ENCODE data around the gene ZAP70.
A peak's percentile ranks its signal among the peaks of the same experiment; 100 is the strongest.

The ZAP70 gene

DNA sequence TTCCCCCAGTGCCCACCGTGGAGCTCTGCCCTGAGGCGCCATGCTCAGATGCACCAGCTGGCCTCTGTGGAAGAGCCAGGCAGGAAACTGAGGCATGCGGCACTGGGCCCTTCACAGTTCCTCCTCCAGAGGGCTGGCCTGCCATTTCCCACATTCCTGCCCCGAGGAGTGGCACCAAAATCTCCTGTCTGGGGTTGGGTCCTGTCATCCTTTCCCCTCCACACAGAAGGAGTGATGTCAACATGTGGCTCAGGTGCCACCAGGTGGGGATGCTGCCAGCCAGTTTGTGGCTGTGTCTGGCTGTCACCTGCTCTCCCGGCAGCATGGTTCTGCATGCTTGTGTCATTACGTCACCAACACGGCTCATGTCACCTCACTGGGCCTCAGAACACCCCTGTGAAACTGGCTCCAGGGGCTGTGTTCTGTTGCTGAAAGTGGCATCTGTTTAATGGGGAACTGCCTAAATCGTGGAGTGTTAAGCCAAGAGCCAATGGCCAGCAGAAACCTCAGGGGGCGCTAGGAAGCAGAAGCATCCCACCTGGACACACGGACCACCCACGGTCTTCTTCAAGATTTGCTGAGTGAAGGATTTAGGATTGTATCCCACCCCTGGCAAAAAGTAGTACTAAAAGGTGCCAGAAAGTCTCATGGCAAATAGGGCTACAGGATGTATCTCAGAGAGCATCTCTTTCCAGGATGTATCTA lies 51.3 kb downstream of the ZAP70 start:
- no peak overlapping the region for H3K4me3 ChIP-seq (ENCODE audit: insufficient read depth in 1 of 2, low read depth in 1 of 2, low read length in 2 of 2)
- no peaks in the 10 kb centered on the region for H3K27me3 ChIP-seq (ENCODE audit: control insufficient read depth in 1 of 2, insufficient read depth in 1 of 2, low read length in 2 of 2)
- no peak overlapping the region for H2BK5ac ChIP-seq (ENCODE audit: low read depth, low read length, poor library complexity, severe bottlenecking)
- no peaks in the 10 kb centered on the region for H3K9me3 ChIP-seq (ENCODE audit: control insufficient read depth, low read length)
- H2AFZ ChIP-seq (ENCODE audit: low read depth, low read length): no peak overlapping the region
- no peaks in the 10 kb centered on the region for H3K79me1 ChIP-seq (replicated peaks; ENCODE audit: low read length, poor library complexity, severe bottlenecking)
- H3K4ac ChIP-seq (ENCODE audit: low read depth in 1 of 2, low read length in 2 of 2): no peak overlapping the region
- no peak overlapping the region for H2BK12ac ChIP-seq (ENCODE audit: low read length in 2 of 2)
- whole genome bisulfite sequencing: 96% methylated on average over 11 of the region's 11 CpGs
- H2BK120ac ChIP-seq (ENCODE audit: low read depth, low read length): no peak overlapping the region
- no peak overlapping the region for H3K4me2 ChIP-seq (ENCODE audit: low read length, poor library complexity, severe bottlenecking)
- no peak overlapping the region for H3K27ac ChIP-seq (ENCODE audit: low read length, poor library complexity, severe bottlenecking)
- no peak overlapping the region for H3K14ac ChIP-seq (ENCODE audit: low read length in 2 of 2)
- no peak overlapping the region for H3K23ac ChIP-seq (ENCODE audit: low read length in 2 of 2)
- no peak for DNase-seq
- no peak overlapping the region for H4K8ac ChIP-seq (ENCODE audit: low read length)
- H3K9ac ChIP-seq (ENCODE audit: low read length): no peak overlapping the region
- H3K18ac ChIP-seq (ENCODE audit: low read depth in 1 of 2, low read length in 2 of 2): no peak overlapping the region
- peaks cover 7% of the 10 kb centered on the region for H3K4me1 ChIP-seq (ENCODE audit: control insufficient read depth, insufficient read depth, low read depth, low read length)
- peak overlapping the region; percentile 22 for H4K91ac ChIP-seq (ENCODE audit: low read length)
- H2AK5ac ChIP-seq (ENCODE audit: low read length, severe bottlenecking): no peak overlapping the region
- peaks cover 49 to 77% of the 10 kb centered on the region in 2 experiments for H3K36me3 ChIP-seq (ENCODE audit: control insufficient read depth in 1 of 2, insufficient read depth in 2 of 2, low read depth in 1 of 2, low read length in 2 of 2)
- no peak overlapping the region for H2BK15ac ChIP-seq (ENCODE audit: low read depth, poor library complexity, severe bottlenecking)

GRCh38 chr2:97765933-97766332 lies 52.6 kb downstream of the ZAP70 start:
- H3K27ac ChIP-seq (ENCODE audit: low read length, poor library complexity, severe bottlenecking): no peak overlapping the region
- H3K9me3 ChIP-seq (ENCODE audit: control insufficient read depth, low read length): no peaks in the 10 kb centered on the region
- no peaks in the 10 kb centered on the region for H3K27me3 ChIP-seq (ENCODE audit: control insufficient read depth in 1 of 2, insufficient read depth in 1 of 2, low read length in 2 of 2)
- H2AFZ ChIP-seq (ENCODE audit: low read depth, low read length): no peak overlapping the region
- no peak overlapping the region for H3K14ac ChIP-seq (ENCODE audit: low read length in 2 of 2)
- no peak overlapping the region for H4K91ac ChIP-seq (ENCODE audit: low read length)
- H3K4me2 ChIP-seq (ENCODE audit: low read length, poor library complexity, severe bottlenecking): no peak overlapping the region
- H3K4me1 ChIP-seq (ENCODE audit: control insufficient read depth, insufficient read depth, low read depth, low read length): peaks cover 7% of the 10 kb centered on the region
- no peak overlapping the region for H3K23ac ChIP-seq (ENCODE audit: low read length in 2 of 2)
- no peak overlapping the region for H3K4me3 ChIP-seq (ENCODE audit: insufficient read depth in 1 of 2, low read depth in 1 of 2, low read length in 2 of 2)
- WGBS: 98% methylated on average over 2 of the region's 4 CpGs
- no peak overlapping the region for H2BK120ac ChIP-seq (ENCODE audit: low read depth, low read length)
- H3K36me3 ChIP-seq (ENCODE audit: control insufficient read depth in 1 of 2, insufficient read depth in 2 of 2, low read depth in 1 of 2, low read length in 2 of 2): peaks cover 39 to 77% of the 10 kb centered on the region in 2 experiments
- no peaks in the 10 kb centered on the region for H3K79me1 ChIP-seq (replicated peaks; ENCODE audit: low read length, poor library complexity, severe bottlenecking)
- DNase-seq: no peak
- H4K8ac ChIP-seq (ENCODE audit: low read length): no peak overlapping the region
- no peak overlapping the region for H2BK5ac ChIP-seq (ENCODE audit: low read depth, low read length, poor library complexity, severe bottlenecking)
- no peak overlapping the region for H3K4ac ChIP-seq (ENCODE audit: low read depth in 1 of 2, low read length in 2 of 2)
- no peak overlapping the region for H3K18ac ChIP-seq (ENCODE audit: low read depth in 1 of 2, low read length in 2 of 2)
- H2BK15ac ChIP-seq (ENCODE audit: low read depth, poor library complexity, severe bottlenecking): no peak overlapping the region
- no peak overlapping the region for H2BK12ac ChIP-seq (ENCODE audit: low read length in 2 of 2)
- H3K9ac ChIP-seq (ENCODE audit: low read length): no peak overlapping the region
- no peak overlapping the region for H2AK5ac ChIP-seq (ENCODE audit: low read length, severe bottlenecking)

- no peak overlapping the region for H3K14ac ChIP-seq (ENCODE audit: low read length in 2 of 2)
- no peak overlapping the region for H2BK15ac ChIP-seq (ENCODE audit: low read depth, poor library complexity, severe bottlenecking)
- no peak overlapping the region for H3K18ac ChIP-seq (ENCODE audit: low read depth in 1 of 2, low read length in 2 of 2)
- no peak overlapping the region for H2AK5ac ChIP-seq (ENCODE audit: low read length, severe bottlenecking)
- H2BK5ac ChIP-seq (ENCODE audit: low read depth, low read length, poor library complexity, severe bottlenecking): no peak overlapping the region
- H3K4me1 ChIP-seq (ENCODE audit: control insufficient read depth, insufficient read depth, low read depth, low read length): peaks cover 7% of the 10 kb centered on the region
- no peak overlapping the region for H3K9ac ChIP-seq (ENCODE audit: low read length)
- H3K9me3 ChIP-seq (ENCODE audit: control insufficient read depth, low read length): no peaks in the 10 kb centered on the region
- H2AFZ ChIP-seq (ENCODE audit: low read depth, low read length): no peak overlapping the region
- H2BK120ac ChIP-seq (ENCODE audit: low read depth, low read length): no peak overlapping the region
- H3K4ac ChIP-seq (ENCODE audit: low read depth in 1 of 2, low read length in 2 of 2): no peak overlapping the region
- no peaks in the 10 kb centered on the region for H3K27me3 ChIP-seq (ENCODE audit: control insufficient read depth in 1 of 2, insufficient read depth in 1 of 2, low read length in 2 of 2)
- H3K4me3 ChIP-seq (ENCODE audit: insufficient read depth in 1 of 2, low read depth in 1 of 2, low read length in 2 of 2): no peak overlapping the region
- WGBS: 95% methylated on average over 5 of the region's 5 CpGs
- H3K79me1 ChIP-seq (replicated peaks; ENCODE audit: low read length, poor library complexity, severe bottlenecking): no peaks in the 10 kb centered on the region
- no peak overlapping the region for H3K4me2 ChIP-seq (ENCODE audit: low read length, poor library complexity, severe bottlenecking)
- H2BK12ac ChIP-seq (ENCODE audit: low read length in 2 of 2): no peak overlapping the region
- no peak overlapping the region for H3K23ac ChIP-seq (ENCODE audit: low read length in 2 of 2)
- no peak overlapping the region for H3K27ac ChIP-seq (ENCODE audit: low read length, poor library complexity, severe bottlenecking)
- H3K36me3 ChIP-seq (ENCODE audit: control insufficient read depth in 1 of 2, insufficient read depth in 2 of 2, low read depth in 1 of 2, low read length in 2 of 2): peaks cover 34 to 77% of the 10 kb centered on the region in 2 experiments
- H4K8ac ChIP-seq (ENCODE audit: low read length): no peak overlapping the region
- H4K91ac ChIP-seq (ENCODE audit: low read length): no peak overlapping the region
- no peak for DNase-seq
Measured at GRCh38 chr2:97766567-97766966, 53.2 kb downstream of the ZAP70 start.

- no peak overlapping the region for H3K14ac ChIP-seq (ENCODE audit: low read length in 2 of 2)
- H3K23ac ChIP-seq (ENCODE audit: low read length in 2 of 2): peak overlapping the region in 1 of 2 experiments; percentile 9
- H3K4ac ChIP-seq (ENCODE audit: low read depth in 1 of 2, low read length in 2 of 2): no peak overlapping the region
- no CpG with 5 or more reads among the region's 3 CpGs for WGBS
- H3K18ac ChIP-seq (ENCODE audit: low read depth in 1 of 2, low read length in 2 of 2): no peak overlapping the region
- H3K9ac ChIP-seq (ENCODE audit: low read length): no peak overlapping the region
- no peak overlapping the region for H2AFZ ChIP-seq (ENCODE audit: low read depth, low read length)
- H3K27ac ChIP-seq (ENCODE audit: low read length, poor library complexity, severe bottlenecking): no peak overlapping the region
- H3K27me3 ChIP-seq (ENCODE audit: control insufficient read depth in 1 of 2, insufficient read depth in 1 of 2, low read length in 2 of 2): no peaks in the 10 kb centered on the region
- H3K36me3 ChIP-seq (ENCODE audit: control insufficient read depth in 1 of 2, insufficient read depth in 2 of 2, low read depth in 1 of 2, low read length in 2 of 2): peaks cover 30 to 78% of the 10 kb centered on the region in 2 experiments
- H4K8ac ChIP-seq (ENCODE audit: low read length): no peak overlapping the region
- no peak overlapping the region for H2BK15ac ChIP-seq (ENCODE audit: low read depth, poor library complexity, severe bottlenecking)
- H2BK12ac ChIP-seq (ENCODE audit: low read length in 2 of 2): no peak overlapping the region
- no peak overlapping the region for H2BK120ac ChIP-seq (ENCODE audit: low read depth, low read length)
- H3K4me1 ChIP-seq (ENCODE audit: control insufficient read depth, insufficient read depth, low read depth, low read length): peaks cover 3% of the 10 kb centered on the region
- no peak overlapping the region for H3K4me2 ChIP-seq (ENCODE audit: low read length, poor library complexity, severe bottlenecking)
- H4K91ac ChIP-seq (ENCODE audit: low read length): no peak overlapping the region
- H2AK5ac ChIP-seq (ENCODE audit: low read length, severe bottlenecking): no peak overlapping the region
- no peak overlapping the region for H3K4me3 ChIP-seq (ENCODE audit: insufficient read depth in 1 of 2, low read depth in 1 of 2, low read length in 2 of 2)
- no peak for DNase-seq
- H3K79me1 ChIP-seq (replicated peaks; ENCODE audit: low read length, poor library complexity, severe bottlenecking): no peaks in the 10 kb centered on the region
- no peak overlapping the region for H2BK5ac ChIP-seq (ENCODE audit: low read depth, low read length, poor library complexity, severe bottlenecking)
- no peaks in the 10 kb centered on the region for H3K9me3 ChIP-seq (ENCODE audit: control insufficient read depth, low read length)
Measured at GRCh38 chr2:97769308-97769707, 55.9 kb downstream of the ZAP70 start.
